ENCODE results near the gene ZIC2.

The ZIC2 gene

DNA sequence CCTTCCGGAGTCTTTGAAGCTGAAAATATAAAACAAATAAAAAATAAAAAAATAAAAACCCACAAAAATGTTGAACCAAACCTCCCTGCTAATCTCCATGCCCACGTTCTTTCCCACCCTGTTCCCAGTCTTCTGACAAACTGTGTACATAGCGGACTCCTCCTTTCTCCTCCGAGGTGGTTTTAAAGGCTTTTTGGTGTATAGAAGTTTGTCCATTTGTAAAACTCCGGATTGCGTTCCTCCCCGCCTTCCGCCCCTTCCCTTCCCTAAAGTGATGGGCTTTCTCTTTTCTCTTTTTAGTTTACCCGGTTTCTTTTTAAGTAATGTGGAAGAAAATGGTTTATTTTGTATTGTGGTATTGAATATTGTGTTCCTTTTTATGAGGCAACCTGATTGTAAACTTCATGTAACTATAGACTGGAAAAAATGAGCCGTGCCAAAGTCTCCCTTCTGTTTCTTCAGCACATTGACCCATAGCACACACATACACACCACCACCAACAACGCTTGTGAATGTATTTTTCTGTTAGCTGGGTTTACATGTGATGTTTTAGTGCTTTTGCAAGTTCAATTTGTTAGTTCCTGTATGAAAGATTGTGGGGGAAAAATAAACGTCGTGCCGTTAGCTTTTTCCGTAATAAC, 4.4 kb downstream of the ZIC2 start:
- in situ Hi-C loops (cut with HindIII; ENCODE audit: low sequenced_read_pairs): no loop called here

DNA sequence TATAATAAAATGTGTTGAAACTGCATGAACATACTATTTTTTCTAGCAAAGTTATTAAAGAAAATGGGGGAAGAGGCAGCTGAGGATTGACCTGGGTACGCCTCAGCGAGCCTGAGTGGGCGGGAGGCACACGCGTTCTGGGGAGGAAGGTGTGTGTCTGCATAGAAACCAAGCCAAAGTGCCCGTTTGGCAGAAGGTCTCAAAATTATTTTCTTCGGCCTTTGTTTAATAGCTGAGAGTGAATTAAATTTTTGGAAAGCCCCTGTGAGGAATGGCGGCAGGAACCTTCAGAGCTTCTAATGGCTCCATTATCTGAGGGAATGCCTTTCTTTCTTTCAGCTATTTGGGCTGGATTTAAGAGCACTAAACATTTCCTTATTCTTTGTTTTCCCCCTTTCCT, 5.2 kb downstream of the ZIC2 start:
- in situ Hi-C loops (cut with HindIII; ENCODE audit: low sequenced_read_pairs): no loop called here

GRCh38 chr13:99987154-99988019, 5.8 kb downstream of the ZIC2 start:
- in situ Hi-C loops (cut with HindIII; ENCODE audit: low sequenced_read_pairs): no loop called here

DNA sequence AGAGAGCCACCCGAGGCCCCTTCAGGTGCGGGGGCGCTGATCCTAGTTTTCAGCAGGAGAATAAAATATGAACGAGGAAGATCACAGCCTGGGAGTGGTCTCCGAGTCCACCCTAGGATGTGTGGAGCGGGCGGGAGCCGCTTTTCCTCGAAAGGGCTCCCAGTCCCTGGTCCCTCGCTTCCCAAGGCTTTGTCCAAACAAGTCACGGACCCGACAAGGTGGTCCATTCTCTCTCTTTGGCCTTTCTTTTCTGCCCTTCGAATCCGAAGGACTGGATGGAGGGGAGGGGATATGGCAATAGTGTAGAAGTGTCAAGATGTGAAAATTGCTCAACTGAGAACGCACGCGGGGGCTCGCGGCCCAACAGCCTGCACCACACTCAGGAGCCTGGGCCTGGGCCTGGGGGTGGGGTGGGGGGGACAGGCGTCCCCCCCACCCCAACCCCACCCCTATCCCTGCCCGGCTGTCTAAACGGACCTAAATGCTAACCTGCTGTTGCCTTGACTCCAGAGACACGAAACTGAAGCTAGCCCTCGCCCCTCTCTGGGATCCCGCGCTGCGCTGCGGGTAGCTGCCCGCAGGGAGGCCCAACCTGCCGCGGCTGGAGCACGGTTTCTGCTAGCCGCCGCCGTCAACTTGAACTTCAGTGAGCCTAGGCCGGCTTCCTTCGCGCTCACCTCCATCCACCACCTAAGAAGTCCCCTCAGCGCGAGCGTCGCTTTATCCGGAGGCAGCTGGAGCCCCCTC, 7.1 kb downstream of the ZIC2 start:
- in situ Hi-C loops (cut with HindIII; ENCODE audit: low sequenced_read_pairs): no loop called here

DNA sequence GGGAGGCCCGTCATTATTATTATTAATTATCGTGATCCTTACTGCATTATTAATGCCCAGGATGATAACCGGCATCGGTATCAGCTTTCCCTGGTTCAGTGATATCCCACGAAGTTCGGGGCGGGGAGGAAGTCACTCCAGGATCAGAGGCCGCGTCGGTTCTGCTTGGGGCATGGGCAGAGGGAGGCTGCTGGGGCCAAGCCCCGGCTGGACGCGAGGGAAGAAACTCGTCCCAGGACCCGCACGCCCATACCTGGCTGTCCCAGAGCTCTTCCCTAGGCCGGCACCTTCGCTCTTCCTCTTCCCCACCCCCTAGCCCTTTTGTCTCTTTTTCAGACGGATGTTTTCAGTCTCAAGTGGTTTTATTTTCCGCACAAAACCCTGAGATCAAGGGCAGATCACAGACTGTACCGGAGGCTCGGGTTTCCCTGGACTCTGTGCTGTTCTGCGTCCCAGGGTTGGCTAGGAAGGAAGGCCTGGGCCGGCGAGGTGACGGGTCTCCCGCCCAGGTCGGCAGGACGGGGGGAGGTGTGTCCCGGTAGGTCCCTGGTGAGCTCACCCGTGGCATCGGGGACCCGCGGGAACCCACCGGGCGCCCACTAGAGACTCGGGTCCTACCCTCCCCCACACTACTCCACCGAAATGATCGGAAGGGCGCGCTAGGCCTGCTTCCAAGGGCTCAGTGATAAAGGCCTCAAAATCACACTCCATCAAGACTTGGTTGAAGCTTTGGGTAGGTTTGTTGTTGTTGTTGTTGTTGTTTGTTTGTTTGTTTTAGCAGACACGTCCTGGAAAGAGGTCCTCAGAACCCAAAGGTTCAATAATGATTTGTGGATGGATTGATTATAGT, 7.9 kb downstream of the ZIC2 start:
- in situ Hi-C loops (cut with HindIII; ENCODE audit: low sequenced_read_pairs): no loop called here

DNA sequence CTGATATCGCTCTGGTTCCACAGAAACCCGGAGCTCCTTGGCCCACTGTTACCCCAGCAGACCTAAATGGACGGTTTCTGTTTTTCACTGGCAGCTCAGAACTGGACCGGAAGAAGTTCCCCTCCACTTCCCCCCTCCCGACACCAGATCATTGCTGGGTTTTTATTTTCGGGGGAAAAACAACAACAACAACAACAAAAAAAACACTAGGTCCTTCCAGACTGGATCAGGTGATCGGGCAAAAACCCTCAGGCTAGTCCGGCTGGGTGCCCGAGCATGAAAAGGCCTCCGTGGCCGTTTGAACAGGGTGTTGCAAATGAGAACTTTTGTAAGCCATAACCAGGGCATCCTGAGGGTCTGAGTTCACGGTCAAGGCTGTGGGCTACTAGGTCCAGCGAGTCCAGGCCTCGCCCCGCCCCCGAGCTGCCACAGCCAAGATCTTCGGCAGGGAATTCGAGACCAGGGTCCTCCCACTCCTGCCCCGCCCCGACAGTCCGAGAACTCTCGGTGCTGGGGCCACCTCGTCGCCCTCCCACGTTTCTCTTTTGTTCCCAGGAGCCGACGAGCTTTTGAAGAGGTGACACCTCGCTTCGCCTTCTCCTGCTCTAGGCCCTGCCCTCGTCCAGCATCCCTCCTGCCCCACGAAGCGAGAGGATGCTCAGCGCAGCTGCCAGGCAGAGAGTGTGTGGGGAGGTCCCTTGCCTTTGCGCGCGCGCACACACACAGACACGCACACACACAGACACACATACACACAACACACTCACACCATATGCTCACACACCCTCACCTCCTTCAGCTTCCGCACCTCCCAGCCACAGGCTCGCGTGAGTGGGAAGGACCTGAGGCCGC, 8.8 kb downstream of the ZIC2 start:
- in situ Hi-C loops (cut with HindIII; ENCODE audit: low sequenced_read_pairs): no loop called here

GRCh38 chr13:99991013-99991827, 9.6 kb downstream of the ZIC2 start:
- in situ Hi-C loops (cut with HindIII; ENCODE audit: low sequenced_read_pairs): no loop called here

DNA sequence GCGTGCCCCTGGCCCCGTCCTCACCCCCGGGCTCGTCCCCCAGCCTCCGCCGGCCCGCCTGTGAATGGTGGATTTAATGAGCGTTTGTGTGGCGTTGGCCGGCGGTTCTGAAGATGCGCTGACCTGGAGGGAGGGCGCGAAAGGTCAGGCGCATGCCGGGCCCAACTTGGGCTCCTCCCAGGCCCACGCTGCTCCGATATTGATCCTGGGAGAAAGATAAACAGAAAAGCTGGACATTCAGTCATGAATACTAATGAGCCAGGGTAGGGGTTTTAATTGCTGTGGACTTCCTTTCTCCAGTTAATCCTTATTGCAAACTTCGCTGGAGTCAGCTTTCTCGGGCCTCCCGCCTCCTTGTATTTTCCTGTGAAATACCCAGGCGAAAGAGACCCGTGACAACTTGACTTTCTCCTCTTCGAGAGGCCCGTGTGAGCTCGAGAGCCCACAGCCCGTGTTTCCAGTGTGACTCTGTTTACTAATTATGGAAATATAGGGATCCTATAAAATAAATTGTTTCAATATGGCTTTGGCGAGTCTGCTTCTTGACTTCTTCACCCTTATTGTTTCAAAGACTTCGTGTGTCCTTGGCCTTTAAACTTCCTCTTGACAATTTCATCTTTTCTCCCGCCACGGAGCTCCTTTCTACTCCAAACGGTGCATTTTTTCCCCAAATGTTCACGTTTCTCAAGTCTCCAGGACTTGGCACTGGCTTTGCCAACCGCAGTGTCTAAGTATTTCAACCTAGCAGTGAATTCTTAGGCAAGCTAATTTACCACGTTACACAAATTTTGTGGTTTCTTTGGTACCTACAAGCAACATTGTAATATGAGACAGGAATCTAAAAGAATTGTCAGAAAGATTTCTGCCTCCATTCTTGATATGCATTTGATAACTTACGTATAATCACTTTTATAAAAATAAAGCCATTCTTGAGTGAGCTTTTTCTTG, 10.5 kb downstream of the ZIC2 start:
- in situ Hi-C loops (cut with HindIII; ENCODE audit: low sequenced_read_pairs): no loop called here

GRCh38 chr13:99992949-99993351, 11.4 kb downstream of the ZIC2 start:
- in situ Hi-C loops (cut with HindIII; ENCODE audit: low sequenced_read_pairs): no loop called here

DNA sequence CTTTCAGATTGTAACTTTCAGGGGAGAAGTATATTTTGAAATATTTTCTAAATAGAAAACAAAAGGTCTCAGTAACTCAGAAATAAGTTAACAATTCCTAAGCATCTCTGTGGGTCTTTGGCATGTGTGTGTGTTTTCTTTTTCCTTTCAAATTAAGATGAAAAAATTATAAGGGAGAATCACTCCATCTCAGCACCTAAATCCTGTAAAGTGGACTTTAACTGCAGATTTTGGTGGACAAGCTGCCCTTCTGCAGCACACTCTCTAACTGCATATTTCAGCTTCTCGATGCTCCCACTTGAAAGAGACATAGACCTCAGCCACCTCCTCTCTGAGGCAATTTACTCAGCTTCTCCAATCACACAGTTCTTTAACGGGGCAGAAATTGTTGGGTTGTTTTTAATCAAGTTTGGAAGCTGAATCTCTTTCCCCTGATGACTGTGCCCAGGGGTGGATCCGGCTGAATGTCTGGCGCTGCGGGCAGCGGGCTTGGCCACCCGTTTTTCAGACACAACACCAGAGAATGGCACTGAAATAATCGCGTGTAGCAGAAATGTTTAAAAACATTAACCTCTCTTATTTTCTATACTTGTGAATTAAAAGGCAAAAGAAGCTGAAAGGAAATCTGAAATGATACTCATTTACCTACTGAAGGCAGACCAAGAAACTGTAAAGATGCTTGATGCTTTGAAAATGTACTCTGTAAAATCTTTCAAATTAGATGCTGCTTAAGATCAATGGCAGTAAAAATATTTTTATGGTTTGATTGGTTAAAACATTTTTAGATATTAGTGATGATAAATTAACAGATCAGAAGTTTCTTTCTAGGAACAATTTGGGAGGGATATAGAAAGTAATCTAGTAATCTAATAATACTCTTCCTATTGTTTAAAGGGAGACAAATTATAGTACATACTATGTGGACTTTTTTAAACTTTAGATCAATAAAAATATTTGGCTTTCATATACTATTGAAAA, 12.4 kb downstream of the ZIC2 start:
- in situ Hi-C loops (cut with HindIII; ENCODE audit: low sequenced_read_pairs): no loop called here

GRCh38 chr13:99994638-99995020, 13.0 kb downstream of the ZIC2 start:
- in situ Hi-C loops (cut with HindIII; ENCODE audit: low sequenced_read_pairs): no loop called here

- in situ Hi-C loops (cut with HindIII; ENCODE audit: low sequenced_read_pairs): no loop called here
Observed at GRCh38 chr13:99995104-99995588, 13.6 kb downstream of the ZIC2 start.

- in situ Hi-C loops (cut with HindIII; ENCODE audit: low sequenced_read_pairs): no loop called here
Observed at GRCh38 chr13:99995589-99996380, 14.2 kb downstream of the ZIC2 start.

- in situ Hi-C loops (cut with HindIII; ENCODE audit: low sequenced_read_pairs): no loop called here
Observed at GRCh38 chr13:99996381-99996973, 14.9 kb downstream of the ZIC2 start.

DNA sequence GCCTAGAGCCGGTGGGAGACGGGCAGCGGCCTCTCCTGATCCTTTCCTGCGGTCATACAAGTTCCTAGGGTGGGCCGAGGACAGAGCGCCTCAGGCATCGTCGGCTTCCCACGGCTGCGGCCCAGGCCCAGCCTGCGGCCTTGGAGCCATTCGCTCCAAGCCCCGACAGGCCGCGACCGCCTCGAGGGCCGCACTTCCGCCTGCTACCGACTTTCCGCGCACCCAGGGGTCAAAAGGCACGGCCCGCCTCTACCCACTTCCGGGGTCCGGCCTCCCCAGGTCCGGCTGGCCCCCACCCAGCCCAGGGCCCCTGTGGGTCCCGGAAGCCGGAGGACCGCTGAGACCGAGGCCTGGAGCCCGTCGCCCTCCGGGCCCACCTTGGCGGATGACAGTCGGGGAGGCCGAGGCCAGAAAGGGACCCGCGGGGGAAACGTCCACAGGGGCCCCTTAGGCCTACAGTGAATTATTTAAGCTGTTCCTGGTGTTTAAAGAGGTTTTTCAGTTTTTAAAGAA, 16.2 kb downstream of the ZIC2 start:
- in situ Hi-C loops (cut with HindIII; ENCODE audit: low sequenced_read_pairs): no loop called here

Data from DLD1 (cell line).